GM18520 (cell line): ENCODE data around the gene ANAPC16.
"Not testable (repeated sequence)": the region's sequence is repeated elsewhere in the genome, so short reads cannot be mapped to it uniquely, and the experiment has no call there.

ENCODE experiments used
- ATAC-seq: cut with Tn5 transposase; IDR thresholded peaks from one replicate; pipeline ENCODE4 v1.9.1; 2021; ENCODE audit not compliant: unreplicated experiment

The ANAPC16 gene

DNA sequence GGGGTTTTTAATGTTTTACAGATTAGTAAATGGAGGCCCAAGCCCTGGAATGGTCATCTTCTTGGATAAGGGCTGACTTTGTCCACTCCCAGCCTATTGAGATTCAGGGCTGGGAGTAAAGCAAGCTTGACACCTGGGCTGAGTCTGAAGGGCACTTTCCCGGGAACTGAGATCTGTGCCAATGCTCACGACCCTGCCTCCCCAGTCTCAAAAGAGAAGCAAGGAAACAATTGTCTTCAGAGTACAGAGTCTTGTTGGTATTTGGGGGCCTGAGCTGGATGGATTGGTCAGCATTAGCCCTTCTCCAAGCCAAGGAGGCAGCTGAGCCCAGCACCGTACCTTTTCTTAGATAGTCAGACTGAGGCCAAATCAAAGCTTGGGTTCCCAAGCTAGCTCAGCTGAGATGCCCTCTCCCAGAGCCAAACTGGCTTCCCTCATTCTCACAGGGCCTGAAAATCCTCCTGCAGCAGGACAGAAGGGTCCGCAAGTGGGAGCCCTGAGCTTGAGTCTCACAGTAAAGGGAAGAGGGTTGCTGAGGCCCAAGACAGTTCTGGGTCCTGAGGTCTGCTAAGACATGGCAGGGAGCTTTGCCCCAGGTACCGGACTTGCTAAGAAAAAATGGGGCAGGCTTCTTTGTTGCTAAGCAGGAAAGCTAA, 61.7 kb downstream of the ANAPC16 start:
- ATAC-seq: no peak

DNA sequence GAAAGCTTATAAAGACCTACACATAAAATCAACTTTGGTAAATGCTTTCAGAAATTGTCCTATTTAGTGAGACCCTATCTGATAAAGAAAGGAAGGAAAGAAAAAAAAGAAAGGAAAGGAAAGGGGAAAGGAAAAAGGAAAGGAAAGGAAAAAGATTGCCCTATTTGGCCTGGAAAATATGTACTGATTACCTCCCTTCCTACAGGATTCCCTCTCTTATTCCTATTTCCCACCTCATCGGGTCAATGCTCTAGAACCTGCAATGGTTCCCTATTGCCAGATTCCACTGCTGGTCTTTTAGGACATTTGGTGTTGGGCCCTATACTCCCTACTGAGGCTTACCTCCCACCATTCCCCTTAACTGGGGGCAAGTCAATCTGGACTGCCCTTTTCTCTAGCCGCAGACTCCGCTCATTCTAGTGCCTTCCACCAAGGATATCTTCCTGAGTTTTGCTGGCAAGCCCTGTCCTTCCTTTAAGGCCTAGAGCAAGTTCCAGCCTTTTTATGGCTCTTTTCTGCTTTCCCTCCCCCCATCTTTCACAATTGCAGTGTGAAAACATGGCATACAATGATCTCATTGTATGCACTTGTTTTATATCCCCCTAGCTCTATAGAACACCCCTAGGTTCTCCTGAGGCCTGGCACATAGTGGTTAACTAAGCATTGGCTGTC, 62.3 kb downstream of the ANAPC16 start:
- ATAC-seq: no peak

DNA sequence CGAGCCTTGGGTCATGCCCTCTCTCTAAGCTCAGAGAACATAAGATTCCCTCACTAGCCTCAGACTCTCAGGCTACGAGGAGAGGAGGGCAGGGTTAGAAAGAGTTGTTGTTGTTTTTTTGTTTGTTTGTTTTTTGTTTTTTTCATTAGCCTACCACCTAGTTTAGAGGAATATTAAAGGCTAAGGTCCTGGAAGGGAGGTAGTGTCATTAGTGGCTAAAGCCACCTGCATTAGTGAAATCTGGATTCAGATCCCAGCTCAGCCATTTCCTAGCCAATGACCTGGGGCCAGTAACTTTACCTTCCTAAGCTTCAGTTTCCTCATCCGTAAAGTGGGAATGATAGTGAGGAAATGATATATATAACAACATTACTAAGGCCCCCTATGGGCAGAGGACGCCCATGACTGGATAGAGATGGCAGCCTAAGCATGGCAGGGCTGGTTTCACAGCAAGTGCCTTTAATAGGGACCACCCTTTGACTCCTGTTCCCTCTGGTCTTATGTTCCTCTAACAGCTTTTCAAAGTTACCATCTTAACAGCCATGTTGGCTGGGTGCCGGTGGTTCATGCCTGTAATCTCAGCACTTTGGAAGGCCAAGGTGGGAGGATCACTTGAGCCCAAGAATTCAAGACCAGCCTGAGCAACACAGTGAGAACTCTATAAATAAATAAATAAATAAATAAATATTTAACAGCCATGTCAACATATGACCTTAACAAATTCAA, 63.0 kb downstream of the ANAPC16 start:
- ATAC-seq: no peak

DNA sequence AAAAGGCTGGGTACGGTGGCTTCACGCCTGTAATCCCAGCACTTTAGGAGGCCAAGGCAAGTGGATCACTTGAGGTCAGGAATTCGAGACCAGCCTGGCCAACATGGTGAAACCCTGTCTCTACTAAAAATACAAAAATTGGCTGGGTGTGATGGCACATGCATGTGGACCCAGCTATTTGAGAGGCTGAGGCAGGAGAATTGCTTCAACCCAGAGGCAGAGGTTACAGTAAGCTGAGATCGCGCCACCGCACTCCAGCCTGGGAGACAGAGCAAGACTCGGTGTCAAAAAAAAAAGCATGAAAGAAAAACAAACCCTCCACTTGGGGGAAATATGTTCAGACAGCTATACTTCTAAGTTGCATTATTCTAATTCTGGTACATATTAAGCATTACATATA, 63.8 kb downstream of the ANAPC16 start:
- not testable (repeated sequence) for ATAC-seq

DNA sequence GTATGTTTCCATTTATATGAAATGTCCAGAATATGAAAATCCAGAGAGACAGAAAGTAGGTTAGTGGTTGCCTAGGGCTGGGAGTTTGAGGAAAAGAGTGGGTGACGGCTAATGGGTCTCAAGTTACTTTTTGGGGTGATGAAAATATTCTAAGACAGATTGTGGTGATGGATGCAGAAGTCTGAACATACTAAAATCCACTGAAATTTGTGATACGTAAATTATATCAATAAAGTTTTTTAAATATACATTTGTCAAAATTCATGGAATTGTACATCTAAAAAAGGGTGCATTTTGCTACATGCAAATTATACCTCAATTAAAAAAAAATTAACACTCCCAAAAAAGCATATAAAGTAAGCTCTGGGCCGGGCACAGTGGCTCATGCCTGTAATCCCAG, 67.3 kb downstream of the ANAPC16 start:
- ATAC-seq: no peak
